ENCODE measurements around the gene GNAI2.
"Not testable (repeated sequence)": the region's sequence is repeated elsewhere in the genome, so short reads cannot be mapped to it uniquely, and the experiment has no call there.

The GNAI2 gene

GRCh38 chr3:50210510-50211367 lies 25.3 kb upstream of the GNAI2 start:
- DNase-seq (ENCODE audit: low spot score): no peak
- no peak for TF ChIP-seq CTCF (IDR thresholded peaks at IDR 0.05; ENCODE audit: borderline replicate concordance, control extremely low read depth, extremely low read depth, insufficient read depth, missing control alignments)

GRCh38 chr3:50211368-50211717 lies 24.7 kb upstream of the GNAI2 start:
- DNase-seq (ENCODE audit: low spot score); in situ Hi-C loops (cut with MboI; ENCODE audit: low sequenced_read_pairs, unreplicated experiment): not testable (repeated sequence)

More at GRCh38 chr3:50210510-50211367, 25.3 kb upstream of the GNAI2 start:
- in situ Hi-C loops (cut with MboI; ENCODE audit: low sequenced_read_pairs, unreplicated experiment): no loop called here

- in situ Hi-C loops (cut with MboI; ENCODE audit: low sequenced_read_pairs, unreplicated experiment): no loop called here
- DNase-seq (ENCODE audit: low spot score): no peak
- TF ChIP-seq CTCF (IDR thresholded peaks at IDR 0.05; ENCODE audit: borderline replicate concordance, control extremely low read depth, extremely low read depth, insufficient read depth, missing control alignments): no peak
Measured at GRCh38 chr3:50211930-50212329, 24.1 kb upstream of the GNAI2 start.

- in situ Hi-C loops (cut with MboI; ENCODE audit: low sequenced_read_pairs, unreplicated experiment): no loop called here
- no peak for DNase-seq (ENCODE audit: low spot score)
- peak; percentile 4 for TF ChIP-seq CTCF (IDR thresholded peaks at IDR 0.05; ENCODE audit: borderline replicate concordance, control extremely low read depth, extremely low read depth, insufficient read depth, missing control alignments)
Measured at GRCh38 chr3:50212502-50212901, 23.5 kb upstream of the GNAI2 start.

GRCh38 chr3:50212971-50213370 lies 23.0 kb upstream of the GNAI2 start:
- no peak for DNase-seq (ENCODE audit: low spot score)
- no peak for TF ChIP-seq CTCF (IDR thresholded peaks at IDR 0.05; ENCODE audit: borderline replicate concordance, control extremely low read depth, extremely low read depth, insufficient read depth, missing control alignments)
- in situ Hi-C loops (cut with MboI; ENCODE audit: low sequenced_read_pairs, unreplicated experiment): no loop called here

GRCh38 chr3:50213373-50213772 lies 22.6 kb upstream of the GNAI2 start:
- no peak for TF ChIP-seq CTCF (IDR thresholded peaks at IDR 0.05; ENCODE audit: borderline replicate concordance, control extremely low read depth, extremely low read depth, insufficient read depth, missing control alignments)
- in situ Hi-C loops (cut with MboI; ENCODE audit: low sequenced_read_pairs, unreplicated experiment): no loop called here
- DNase-seq (ENCODE audit: low spot score): no peak

- TF ChIP-seq CTCF (IDR thresholded peaks at IDR 0.05; ENCODE audit: borderline replicate concordance, control extremely low read depth, extremely low read depth, insufficient read depth, missing control alignments): no peak
- DNase-seq (ENCODE audit: low spot score): no peak
- in situ Hi-C loops (cut with MboI; ENCODE audit: low sequenced_read_pairs, unreplicated experiment): no loop called here
Measured at GRCh38 chr3:50214824-50215223, 21.2 kb upstream of the GNAI2 start.
